ENCODE measurements around the gene APOA5. TPM values are rescaled to one million over a fixed set of nuclear protein-coding genes. Genes with fewer than 3 reads are reported as not detected.

Gene APOA5
- total RNA-seq, 2 experiments from 2014 or later, result not detected

DNA sequence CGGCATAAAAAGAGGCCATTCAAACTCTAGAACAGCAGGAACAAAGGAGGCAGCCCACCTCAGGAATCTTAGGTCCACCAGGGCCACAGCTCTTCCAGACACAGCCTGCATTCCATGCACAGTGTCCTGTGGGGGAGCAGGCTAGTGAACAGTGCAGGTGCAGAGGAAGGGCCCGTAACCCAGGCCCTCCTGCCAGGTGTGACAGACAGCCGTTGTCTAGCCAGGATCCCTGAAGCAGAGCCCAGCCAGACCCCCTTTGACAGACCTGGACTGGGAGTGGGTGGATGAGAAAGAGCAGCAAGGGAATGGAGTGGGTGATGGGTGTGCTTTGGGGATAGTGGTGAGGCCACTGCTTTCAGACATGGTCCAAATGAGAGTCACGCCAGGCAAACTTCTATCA is 2.7 kb downstream of the APOA5 start:
- no TSS peak for BruUV-seq (replicated peaks)
- DNase-seq (ENCODE audit: low spot score), result no peak
- peaks cover 28% of the 10 kb centered on the region for H3K36me3 ChIP-seq (ENCODE audit: insufficient read depth, low read length)
- no peak overlapping the region for H2AFZ ChIP-seq (ENCODE audit: low read length)
- no peaks in the 10 kb centered on the region for H3K9me3 ChIP-seq (ENCODE audit: low read length)
- TF ChIP-seq, protein P1, sequence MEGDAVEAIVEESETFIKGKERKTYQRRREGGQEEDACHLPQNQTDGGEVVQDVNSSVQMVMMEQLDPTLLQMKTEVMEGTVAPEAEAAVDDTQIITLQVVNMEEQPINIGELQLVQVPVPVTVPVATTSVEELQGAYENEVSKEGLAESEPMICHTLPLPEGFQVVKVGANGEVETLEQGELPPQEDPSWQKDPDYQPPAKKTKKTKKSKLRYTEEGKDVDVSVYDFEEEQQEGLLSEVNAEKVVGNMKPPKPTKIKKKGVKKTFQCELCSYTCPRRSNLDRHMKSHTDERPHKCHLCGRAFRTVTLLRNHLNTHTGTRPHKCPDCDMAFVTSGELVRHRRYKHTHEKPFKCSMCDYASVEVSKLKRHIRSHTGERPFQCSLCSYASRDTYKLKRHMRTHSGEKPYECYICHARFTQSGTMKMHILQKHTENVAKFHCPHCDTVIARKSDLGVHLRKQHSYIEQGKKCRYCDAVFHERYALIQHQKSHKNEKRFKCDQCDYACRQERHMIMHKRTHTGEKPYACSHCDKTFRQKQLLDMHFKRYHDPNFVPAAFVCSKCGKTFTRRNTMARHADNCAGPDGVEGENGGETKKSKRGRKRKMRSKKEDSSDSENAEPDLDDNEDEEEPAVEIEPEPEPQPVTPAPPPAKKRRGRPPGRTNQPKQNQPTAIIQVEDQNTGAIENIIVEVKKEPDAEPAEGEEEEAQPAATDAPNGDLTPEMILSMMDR (conservative IDR thresholded peaks at IDR 0.05; ENCODE audit: low read length), result no peak
- no peak for TF ChIP-seq EZH2phosphoT487 (IDR thresholded peaks at IDR 0.05; ENCODE audit: borderline replicate concordance, low read depth, low read length)
- H3K4me3 ChIP-seq (ENCODE audit: low read depth, low read length, poor library complexity, severe bottlenecking), result no peak overlapping the region
- H3K27ac ChIP-seq (ENCODE audit: low read depth, low read length, poor library complexity, severe bottlenecking), result no peak overlapping the region
- no peaks in the 10 kb centered on the region for H4K20me1 ChIP-seq (ENCODE audit: insufficient read depth, low read length)
- peaks cover 21% of the 10 kb centered on the region for H3K79me2 ChIP-seq (ENCODE audit: insufficient read depth, low read depth, low read length)
- H3K9me2 ChIP-seq (ENCODE audit: insufficient read depth, low read length), result no peaks in the 10 kb centered on the region
- intact Hi-C loops (cut with micrococcal nuclease; ENCODE audit: unreplicated experiment), result loop anchor here (1.0 to 5.0 kb wide), 2 partner anchors 17 to 443 kb away; partner anchors contain the start of genes BUD13, PCSK7 and RNF214
- peaks cover 22% of the 10 kb centered on the region for H3K4me1 ChIP-seq (ENCODE audit: insufficient read depth, low read length, poor library complexity, severe bottlenecking)
- H3K4me2 ChIP-seq (ENCODE audit: low read length), result peak overlapping the region; percentile 81
- ChIA-PET POLR2A (no interaction called here), CTCF (ENCODE audit: unreplicated experiment) (no interaction called here)

DNA sequence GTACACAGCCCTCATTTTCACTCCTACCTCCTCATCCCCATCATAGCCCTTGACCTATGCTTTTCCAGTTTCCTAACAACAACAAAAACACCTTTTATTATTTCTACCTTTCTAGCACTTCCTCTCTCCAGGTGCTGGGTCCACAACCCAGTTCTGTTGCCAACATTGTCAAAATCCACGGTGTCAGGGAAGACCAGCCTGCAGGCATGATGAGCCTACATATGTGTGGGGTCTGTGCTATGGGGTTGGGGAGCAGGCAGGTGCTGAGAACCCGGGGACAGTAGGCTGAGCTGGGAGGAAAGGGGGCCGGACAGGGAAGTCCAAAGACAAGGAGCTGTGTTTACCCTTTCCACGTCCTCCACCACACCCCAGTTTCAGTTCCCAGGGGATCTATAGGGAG is 3.1 kb downstream of the APOA5 start:
- intact Hi-C loops (cut with micrococcal nuclease; ENCODE audit: unreplicated experiment), result loop anchor here (1.0 to 5.0 kb wide), 2 partner anchors 16 to 444 kb away; partner anchors contain the start of genes BUD13, PCSK7 and RNF214
- POLR2A ChIA-PET, result interaction anchor here (1.3 to 2.2 kb wide), 3 partner anchors 11 to 141 kb away, joined by 3 to 11 read pairs (median 3); no protein-coding TSS in a partner anchor
- H4K20me1 ChIP-seq (ENCODE audit: insufficient read depth, low read length), result no peaks in the 10 kb centered on the region
- CTCF ChIA-PET (ENCODE audit: unreplicated experiment), result no interaction called here
- no peaks in the 10 kb centered on the region for H3K9me3 ChIP-seq (ENCODE audit: low read length)
- H3K4me1 ChIP-seq (ENCODE audit: insufficient read depth, low read length, poor library complexity, severe bottlenecking), result peaks cover 22% of the 10 kb centered on the region
- H3K79me2 ChIP-seq (ENCODE audit: insufficient read depth, low read depth, low read length), result peaks cover 21% of the 10 kb centered on the region
- no peak for DNase-seq (ENCODE audit: low spot score)
- BruUV-seq (replicated peaks), result no TSS peak
- no peaks in the 10 kb centered on the region for H3K9me2 ChIP-seq (ENCODE audit: insufficient read depth, low read length)
- H3K4me3 ChIP-seq (ENCODE audit: low read depth, low read length, poor library complexity, severe bottlenecking), result peak overlapping the region; percentile 90
- H3K4me2 ChIP-seq (ENCODE audit: low read length), result peak overlapping the region; percentile 81
- peaks cover 33% of the 10 kb centered on the region for H3K36me3 ChIP-seq (ENCODE audit: insufficient read depth, low read length)
- TF ChIP-seq, protein P1 (conservative IDR thresholded peaks at IDR 0.05; ENCODE audit: low read length), result no peak
- no peak for TF ChIP-seq EZH2phosphoT487 (IDR thresholded peaks at IDR 0.05; ENCODE audit: borderline replicate concordance, low read depth, low read length)
- H3K27ac ChIP-seq (ENCODE audit: low read depth, low read length, poor library complexity, severe bottlenecking), result no peak overlapping the region
- peak overlapping the region; percentile 91 for H2AFZ ChIP-seq (ENCODE audit: low read length)

DNA sequence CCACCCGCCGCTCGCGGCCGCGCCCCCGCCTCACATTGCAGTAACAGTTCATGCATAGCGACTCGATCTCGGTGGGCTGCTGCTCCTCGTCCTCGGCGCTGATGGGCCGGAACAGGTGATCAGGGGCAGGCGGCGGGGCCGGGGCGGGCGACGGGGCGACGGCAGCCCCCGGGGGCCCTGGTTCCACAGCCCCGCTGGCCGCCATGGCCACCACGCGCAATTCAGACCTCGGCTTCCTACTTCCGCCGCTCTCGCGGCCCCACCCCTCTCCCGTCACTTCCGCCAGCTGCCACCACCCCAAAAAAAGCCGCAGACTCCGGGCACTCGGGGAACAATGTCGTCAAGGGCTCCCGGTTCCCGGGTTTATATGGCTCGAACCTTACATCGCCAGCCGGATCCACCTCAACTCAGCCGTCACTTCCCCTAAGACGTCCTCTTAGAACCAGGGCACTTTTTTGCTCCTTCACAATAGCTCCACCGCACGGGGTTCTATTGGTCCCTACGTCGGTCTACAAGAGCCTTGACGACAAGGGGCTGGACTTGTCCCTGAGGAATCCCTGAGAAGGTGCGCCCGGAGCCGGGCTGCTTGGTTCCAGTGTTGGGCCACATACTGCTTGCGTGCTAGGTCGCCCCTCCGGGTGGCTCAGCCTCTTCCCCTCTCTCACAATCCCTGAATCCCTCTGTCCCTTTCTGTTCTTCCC is 3.7 kb downstream of the APOA5 start, which contains the start of gene ZPR1:
Gene ZPR1 (minus strand): TSS at position 238 of the 701 bp plus-strand sequence. CDS start 33 bp downstream, at position 205.
- peaks cover 39% of the 10 kb centered on the region for H3K36me3 ChIP-seq (ENCODE audit: insufficient read depth, low read length)
- peaks cover 22% of the 10 kb centered on the region for H3K4me1 ChIP-seq (ENCODE audit: insufficient read depth, low read length, poor library complexity, severe bottlenecking)
- H3K9me3 ChIP-seq (ENCODE audit: low read length), result no peaks in the 10 kb centered on the region
- H4K20me1 ChIP-seq (ENCODE audit: insufficient read depth, low read length), result no peaks in the 10 kb centered on the region
- peak within 1 kb of the TSS; percentile 91 for H2AFZ ChIP-seq (ENCODE audit: low read length)
- peak within 1 kb of the TSS; percentile 81 for H3K4me2 ChIP-seq (ENCODE audit: low read length)
- H3K9me2 ChIP-seq (ENCODE audit: insufficient read depth, low read length), result no peaks in the 10 kb centered on the region
- peak within 1 kb of the TSS; percentile 90 for H3K4me3 ChIP-seq (ENCODE audit: low read depth, low read length, poor library complexity, severe bottlenecking)
- POLR2A ChIA-PET, result interaction anchor here (0.7 to 2.5 kb wide), 12 partner anchors 11 to 540 kb away, joined by 3 to 19 read pairs (median 4); partner anchors contain the start of genes APOA1, BUD13, CEP164 and PCSK7
- peak; percentile 74 for DNase-seq (ENCODE audit: low spot score)
- TF ChIP-seq EZH2phosphoT487 (IDR thresholded peaks at IDR 0.05; ENCODE audit: borderline replicate concordance, low read depth, low read length), result no peak
- TF ChIP-seq, protein P1 (conservative IDR thresholded peaks at IDR 0.05; ENCODE audit: low read length), result no peak
- no peak within 1 kb of the TSS for H3K27ac ChIP-seq (ENCODE audit: low read depth, low read length, poor library complexity, severe bottlenecking)
- H3K79me2 ChIP-seq (ENCODE audit: insufficient read depth, low read depth, low read length), result peaks cover 21% of the 10 kb centered on the region
- intact Hi-C loops (cut with micrococcal nuclease; ENCODE audit: unreplicated experiment), result loop anchor here (1.0 to 5.0 kb wide), 2 partner anchors 16 to 444 kb away; partner anchors contain the start of genes BUD13, PCSK7 and RNF214
- CTCF ChIA-PET (ENCODE audit: unreplicated experiment), result interaction anchor here (0.8 to 1.2 kb wide), 2 partner anchors 16 to 48 kb away, joined by 4 to 5 read pairs; no protein-coding TSS in a partner anchor
- BruUV-seq (replicated peaks), result TSS peak; percentile 76
